H9 (cell line): ENCODE measurements around the gene TNFAIP3. TPM values are rescaled to one million over a fixed set of nuclear protein-coding genes. Genes with fewer than 3 reads are reported as not detected.
"Not testable (repeated sequence)": the region's sequence is repeated elsewhere in the genome, so short reads cannot be mapped to it uniquely, and the experiment has no call there.

Source experiments
- DNase-seq: peaks from one replicate; pipeline ENCODE4 v3.0.0-alpha.2; 2017
- H2AFZ ChIP-seq: one replicate; pipeline ENCODE4 v1.6.1; 2013; ENCODE audit warnings: mild to moderate bottlenecking, low read length, control low read depth, moderate library complexity
- H2AK5ac ChIP-seq: 2 replicates; pipeline ENCODE4 v1.6.1; 2013; ENCODE audit warnings: low read length, control low read depth, mixed read lengths; ENCODE audit not compliant: insufficient read length
- H2BK120ac ChIP-seq: one replicate; pipeline ENCODE4 v1.6.1; 2013; ENCODE audit warnings: low read depth, mild to moderate bottlenecking, low read length, control low read depth, inconsistent platforms; ENCODE audit not compliant: poor library complexity, severe bottlenecking
- H2BK12ac ChIP-seq: 2 replicates; pipeline ENCODE4 v1.6.1; 2013; ENCODE audit warnings: low read length, control low read depth, mixed read lengths, low read depth; ENCODE audit not compliant: insufficient read length
- H2BK15ac ChIP-seq: 2 replicates; pipeline ENCODE4 v1.6.1; 2013; ENCODE audit warnings: low read depth, low read length, control low read depth
- H2BK20ac ChIP-seq: one replicate; pipeline ENCODE4 v1.6.1; 2013; ENCODE audit warnings: low read depth, mild to moderate bottlenecking, low read length, control low read depth, inconsistent platforms; ENCODE audit not compliant: poor library complexity, severe bottlenecking
- H2BK5ac ChIP-seq: 2 replicates; pipeline ENCODE4 v1.6.1; 2013; ENCODE audit warnings: low read length, control low read depth, mixed read lengths; ENCODE audit not compliant: insufficient read length
- H3K14ac ChIP-seq: 2 replicates; pipeline ENCODE4 v1.6.1; 2013; ENCODE audit warnings: low read length, control low read depth; ENCODE audit not compliant: insufficient read depth
- H3K18ac ChIP-seq: 2 replicates; pipeline ENCODE4 v1.6.1; 2013; ENCODE audit warnings: low read depth, mild to moderate bottlenecking, mixed read lengths, low read length, control low read depth; ENCODE audit not compliant: insufficient read length
- H3K23ac ChIP-seq: 2 replicates; pipeline ENCODE4 v1.6.1; 2013; ENCODE audit warnings: low read length, control low read depth, mixed read lengths, low read depth; ENCODE audit not compliant: insufficient read length
- H3K23me2 ChIP-seq: 2 replicates; pipeline ENCODE4 v1.6.1; 2013; ENCODE audit warnings: low read depth, mild to moderate bottlenecking, mixed read lengths, low read length, control low read depth; ENCODE audit not compliant: insufficient read length, poor library complexity, severe bottlenecking
- H3K27ac ChIP-seq: 2 replicates; pipeline ENCODE4 v1.5.1; 2013; ENCODE audit warnings: low read length, control low read depth, mixed read lengths, low read depth; ENCODE audit not compliant: insufficient read length
- H3K27me3 ChIP-seq: 2 replicates; pipeline ENCODE4 v1.6.1; 2013; ENCODE audit warnings: low read length, control low read depth, inconsistent platforms; ENCODE audit not compliant: insufficient read depth
- H3K4ac ChIP-seq: 2 replicates; pipeline ENCODE4 v1.6.1; 2013; ENCODE audit warnings: low read depth, mild to moderate bottlenecking, control low read depth, inconsistent platforms, low read length, moderate library complexity
- H3K4me1 ChIP-seq: 2 replicates; pipeline ENCODE4 v1.6.1; 2013; ENCODE audit warnings: low read length, control low read depth, inconsistent platforms; ENCODE audit not compliant: insufficient read depth
- H3K4me2 ChIP-seq: 2 replicates; pipeline ENCODE4 v1.6.1; 2013; ENCODE audit warnings: low read length, control low read depth, mixed read lengths; ENCODE audit not compliant: insufficient read length, insufficient read depth
- H3K56ac ChIP-seq: 2 replicates; pipeline ENCODE4 v1.6.1; 2013; ENCODE audit warnings: low read depth, mild to moderate bottlenecking, mixed read lengths, low read length, control low read depth; ENCODE audit not compliant: insufficient read length
- H3K79me1 ChIP-seq: 2 replicates; pipeline ENCODE4 v1.6.1; 2013; ENCODE audit warnings: low read depth, mild to moderate bottlenecking, moderate library complexity, low read length, control low read depth, inconsistent platforms; ENCODE audit not compliant: insufficient read depth, poor library complexity, severe bottlenecking
- H3K79me2 ChIP-seq: 2 replicates; pipeline ENCODE4 v1.6.1; 2013; ENCODE audit warnings: low read length, control low read depth, inconsistent platforms; ENCODE audit not compliant: insufficient read depth
- H3K9ac ChIP-seq: 2 replicates; pipeline ENCODE4 v1.6.1; 2013; ENCODE audit warnings: low read length, control low read depth, mixed read lengths; ENCODE audit not compliant: insufficient read length; ENCODE audit errors: extremely low read depth
- H3K9me3 ChIP-seq: one replicate; pipeline ENCODE4 v1.6.1; 2013; ENCODE audit warnings: low read depth, low read length, inconsistent platforms; ENCODE audit not compliant: control insufficient read depth
- H3T11ph ChIP-seq: one replicate; pipeline ENCODE4 v1.6.1; 2013; ENCODE audit warnings: mild to moderate bottlenecking, low read length, control low read depth, inconsistent platforms
- H4K20me1 ChIP-seq: one replicate; pipeline ENCODE4 v1.6.1; 2013; ENCODE audit not compliant: control insufficient read depth, insufficient read length, insufficient read depth
- H4K5ac ChIP-seq: 2 replicates; pipeline ENCODE4 v1.6.1; 2013; ENCODE audit warnings: low read depth, mild to moderate bottlenecking, mixed read lengths, low read length, control low read depth; ENCODE audit not compliant: insufficient read length
- H4K8ac ChIP-seq: replicated peaks from 2 replicates; pipeline ENCODE4 v1.6.1; 2013; ENCODE audit warnings: low read length, control low read depth, mixed read lengths, low read depth; ENCODE audit not compliant: insufficient read length
- H4K91ac ChIP-seq: 2 replicates; pipeline ENCODE4 v1.6.1; 2013; ENCODE audit warnings: low read depth, mild to moderate bottlenecking, moderate library complexity, mixed read lengths, low read length, control low read depth; ENCODE audit not compliant: insufficient read length
- H3K27ac Mint-ChIP-seq, 3 experiments: 2 replicates in 2 of 3; 3 replicates in 1 of 3; pipeline ENCODE4 v1.8.0; 2020 to 2021; ENCODE audit warnings: mixed read lengths in 3 of 3, mild to moderate bottlenecking in 1 of 3, moderate library complexity in 1 of 3
- H3K27me3 Mint-ChIP-seq: 2 replicates; pipeline ENCODE4 v1.8.0; 2021; ENCODE audit warnings: low read depth, mild to moderate bottlenecking, moderate library complexity, mixed read lengths
- H3K36me3 Mint-ChIP-seq, 3 experiments: 2 replicates in 2 of 3; 3 replicates in 1 of 3; pipeline ENCODE4 v1.8.0; 2020 to 2021; ENCODE audit warnings: low read depth in 3 of 3, mixed read lengths in 3 of 3; ENCODE audit not compliant: insufficient read depth in 1 of 3
- H3K4me1 Mint-ChIP-seq, 2 experiments: 2 replicates each; pipeline ENCODE4 v1.8.0; 2020; ENCODE audit warnings: mixed read lengths in 2 of 2
- H3K4me3 Mint-ChIP-seq, 2 experiments: 2 replicates in 1 of 2; 3 replicates in 1 of 2; pipeline ENCODE4 v1.8.0; 2020 to 2021; ENCODE audit warnings: mild to moderate bottlenecking in 2 of 2, mixed read lengths in 2 of 2, moderate library complexity in 1 of 2
- H3K9me3 Mint-ChIP-seq, 2 experiments: 2 replicates in 1 of 2; 3 replicates in 1 of 2; pipeline ENCODE4 v1.8.0; 2020; ENCODE audit warnings: mild to moderate bottlenecking in 2 of 2, mixed read lengths in 2 of 2, moderate library complexity in 1 of 2
- CTCF ChIP-seq: fragments of 200-600 bp; sonication (generic); conservative IDR thresholded peaks from 3 replicates; pipeline ENCODE4 v1.8.0; 2021; ENCODE audit warnings: antibody characterized with exemption, mild to moderate bottlenecking
- WGBS: extraction: QIAGEN DNeasy Blood & Tissue Kit; methylation state at CpG from one replicate; pipeline ENCODE4 v1.1.7; 2013; ENCODE audit warnings: missing lambda C conversion rate, low lambda C conversion rate, mixed read lengths; ENCODE audit not compliant: insufficient read length; ENCODE audit errors: extremely low coverage; 5-methylcytosine and 5-hydroxymethylcytosine counted together
- total RNA-seq: library from RNA; stranded (reverse); gene quantifications from 2 replicates; pipeline ENCODE4 v1.2.1, GENCODE V29; 2021

TNFAIP3 gene
- total RNA-seq, 1 experiment from 2014 or later: 3.7 TPM

GRCh38 chr6:137884149-137884909, 17.3 kb downstream of the TNFAIP3 start:
- H3K9me3 Mint-ChIP-seq: peaks cover 0 to 16% of the 10 kb centered on the region in 2 experiments; a peak in 3 of 5 replicates
- H2AFZ ChIP-seq: no peak overlapping the region
- no peak overlapping the region for H3K14ac ChIP-seq

GRCh38 chr6:137884910-137885229, 17.8 kb downstream of the TNFAIP3 start:
- H3K9ac ChIP-seq, H4K91ac ChIP-seq, H3K4me3 Mint-ChIP-seq, H2AFZ ChIP-seq, H2BK5ac ChIP-seq, DNase-seq, H3K9me3 ChIP-seq, H3K56ac ChIP-seq, H2BK12ac ChIP-seq, H4K20me1 ChIP-seq, H3K79me2 ChIP-seq, H3K14ac ChIP-seq, H2BK20ac ChIP-seq, H2BK15ac ChIP-seq, H4K5ac ChIP-seq, H3K18ac ChIP-seq, H3K4me2 ChIP-seq, H3K27me3 ChIP-seq, H3K4me1 ChIP-seq, H4K8ac ChIP-seq, H3K79me1 ChIP-seq, H3T11ph ChIP-seq, H3K23me2 ChIP-seq, H3K23ac ChIP-seq, H3K27ac ChIP-seq, H3K36me3 Mint-ChIP-seq, H3K4ac ChIP-seq, H2AK5ac ChIP-seq, H2BK120ac ChIP-seq, H3K27ac Mint-ChIP-seq: not testable (repeated sequence)
- Mint-ChIP-seq H3K4me1 (peaks cover 7 to 11% of the 10 kb centered on the region in 2 experiments), H3K9me3 (peaks cover 0 to 16% of the 10 kb centered on the region in 2 experiments; a peak in 3 of 5 replicates), H3K27me3 (peaks cover 11% of the 10 kb centered on the region)

More at GRCh38 chr6:137884149-137884909, 17.3 kb downstream of the TNFAIP3 start:
- no CpG with 5 or more reads among the region's 5 CpGs for WGBS
- no peak overlapping the region for H2BK15ac ChIP-seq
- H3K4me1 Mint-ChIP-seq: peaks cover 11 to 17% of the 10 kb centered on the region in 2 experiments
- H2AK5ac ChIP-seq: no peak overlapping the region
- no peak overlapping the region for H4K5ac ChIP-seq
- DNase-seq: no peak
- H3K27me3 Mint-ChIP-seq: peaks cover 11% of the 10 kb centered on the region
- H3K9ac ChIP-seq: no peak overlapping the region
- H3K9me3 ChIP-seq: no peaks in the 10 kb centered on the region
- no peak overlapping the region for H2BK5ac ChIP-seq
- no peak overlapping the region for H3K4me2 ChIP-seq
- H3K23ac ChIP-seq: no peak overlapping the region
- H3T11ph ChIP-seq: no peak overlapping the region
- no peak for TF ChIP-seq CTCF
- no peaks in the 10 kb centered on the region for H3K27me3 ChIP-seq
- H2BK12ac ChIP-seq: no peak overlapping the region
- no peak overlapping the region for H3K4ac ChIP-seq
- H2BK120ac ChIP-seq: no peak overlapping the region
- H3K23me2 ChIP-seq: no peaks in the 10 kb centered on the region
- H3K56ac ChIP-seq: no peak overlapping the region
- H3K4me1 ChIP-seq: peaks cover 5% of the 10 kb centered on the region; the same call in 1 of the 2 replicates
- no peaks in the 10 kb centered on the region for H4K20me1 ChIP-seq
- H3K79me1 ChIP-seq: no peaks in the 10 kb centered on the region
- H3K4me3 Mint-ChIP-seq: no peak overlapping the region
- H3K18ac ChIP-seq: no peak overlapping the region
- H3K79me2 ChIP-seq: no peaks in the 10 kb centered on the region
- H4K8ac ChIP-seq: no peak overlapping the region
- peaks cover 0 to 7% (median 0%) of the 10 kb centered on the region in 3 experiments; a peak in 3 of 7 replicates for H3K36me3 Mint-ChIP-seq
- H2BK20ac ChIP-seq: no peak overlapping the region
- no peak overlapping the region for H3K27ac Mint-ChIP-seq
- no peak overlapping the region for H4K91ac ChIP-seq
- H3K27ac ChIP-seq: no peak overlapping the region
